OCI-M2 (cell line): ENCODE measurements around the gene RRP36.
"Not testable (repeated sequence)": the region's sequence is repeated elsewhere in the genome, so short reads cannot be mapped to it uniquely, and the experiment has no call there.

Experiments used
- DNase-seq: peaks from one replicate; lab custom pipeline; 2025; ENCODE audit not compliant: unreplicated experiment; lab: John Stamatoyannopoulos, UW

The RRP36 gene, protein sequence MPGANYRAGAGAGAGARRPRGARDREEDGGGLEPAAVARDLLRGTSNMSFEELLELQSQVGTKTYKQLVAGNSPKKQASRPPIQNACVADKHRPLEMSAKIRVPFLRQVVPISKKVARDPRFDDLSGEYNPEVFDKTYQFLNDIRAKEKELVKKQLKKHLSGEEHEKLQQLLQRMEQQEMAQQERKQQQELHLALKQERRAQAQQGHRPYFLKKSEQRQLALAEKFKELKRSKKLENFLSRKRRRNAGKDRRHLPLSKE

DNA sequence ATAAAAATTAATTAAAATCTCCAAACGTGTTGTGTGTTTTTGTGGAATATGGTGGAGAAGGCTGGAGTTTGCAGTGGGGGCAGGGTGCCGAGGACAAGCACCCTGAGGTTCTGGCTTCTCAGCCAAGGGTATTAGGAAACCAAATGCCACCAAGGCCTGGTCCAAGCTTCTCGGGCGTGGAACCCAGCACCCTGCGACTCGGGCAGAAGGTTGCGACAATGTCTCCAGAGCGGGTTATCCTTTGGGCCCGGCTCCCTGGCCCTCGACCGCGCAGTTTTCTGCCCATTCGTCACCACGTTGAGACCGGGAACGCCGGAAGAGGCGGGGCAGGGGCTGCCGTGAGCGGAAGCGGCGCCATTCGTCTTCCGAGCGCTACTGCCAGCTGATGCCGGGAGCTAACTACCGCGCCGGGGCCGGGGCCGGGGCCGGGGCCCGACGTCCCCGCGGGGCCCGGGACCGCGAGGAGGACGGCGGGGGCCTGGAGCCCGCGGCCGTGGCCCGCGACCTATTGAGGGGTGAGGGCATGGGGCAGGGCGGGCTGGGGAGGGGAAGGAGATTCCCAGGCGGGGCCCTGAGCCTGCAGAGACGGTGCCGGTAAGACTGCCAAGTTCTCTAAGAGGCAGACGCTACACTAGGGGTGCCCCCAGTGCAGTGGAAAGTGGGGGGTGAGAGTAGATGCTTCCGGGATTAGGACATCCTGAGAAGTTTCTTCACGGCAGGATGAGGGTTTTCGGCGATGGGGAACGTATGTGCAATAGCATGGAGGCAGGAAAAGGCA is at the start of gene RRP36:
TSS of gene RRP36 (plus strand) at position 354 of the 778 bp plus-strand sequence. CDS start at position 386, 32 bp downstream.
- DNase-seq = no peak

- no peak for DNase-seq
Observed at GRCh38 chr6:42971746-42972327, 49.6 kb upstream of the RRP36 start.

DNA sequence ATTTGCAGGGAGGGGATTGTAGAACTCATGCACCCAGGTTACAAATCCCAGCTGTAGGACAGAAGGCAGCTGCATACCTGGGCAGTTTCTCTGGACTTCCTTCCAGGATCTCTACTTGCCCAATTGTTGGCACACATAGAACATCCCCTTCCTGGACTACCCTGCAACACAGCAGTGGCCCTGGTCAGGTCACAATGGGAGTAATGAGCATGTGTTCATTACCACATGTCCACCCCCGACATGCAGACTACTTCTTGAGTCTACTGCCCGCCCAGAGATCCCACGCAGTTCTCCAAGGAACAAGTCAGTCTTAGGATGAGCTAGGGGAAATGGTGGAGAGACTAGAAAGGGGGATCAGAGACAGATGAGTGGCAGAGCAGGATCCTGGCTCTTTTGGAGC is 47.5 kb upstream of the RRP36 start:
- DNase-seq = no peak

DNA sequence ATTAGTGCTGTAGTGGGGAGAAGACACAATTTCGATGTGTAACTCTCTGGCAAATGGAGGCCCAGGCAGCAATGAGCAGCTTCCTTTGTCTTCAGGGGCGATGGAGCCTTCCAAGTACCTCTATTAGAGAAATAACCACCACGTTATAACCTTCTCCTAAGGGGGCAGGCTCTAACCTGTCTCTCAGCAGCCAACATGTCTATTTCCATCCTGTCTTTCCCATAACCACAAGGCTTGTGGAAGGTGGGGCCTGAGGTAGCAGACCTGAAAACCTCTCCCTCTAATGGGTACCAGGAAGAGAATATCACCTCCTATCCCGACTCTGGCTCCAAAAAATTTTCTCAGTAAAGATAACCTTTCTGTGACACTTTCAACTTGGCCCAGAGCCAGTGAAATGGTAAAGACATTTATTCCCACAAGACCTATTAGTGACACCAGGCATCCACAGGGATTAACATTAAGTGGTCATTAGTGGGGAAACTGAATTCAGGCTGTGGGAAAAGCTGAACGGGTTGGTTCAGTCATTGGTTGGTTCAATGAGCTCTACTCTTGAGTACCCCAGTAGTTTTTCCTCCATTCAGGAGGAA is 46.4 kb upstream of the RRP36 start:
- DNase-seq = no peak

DNA sequence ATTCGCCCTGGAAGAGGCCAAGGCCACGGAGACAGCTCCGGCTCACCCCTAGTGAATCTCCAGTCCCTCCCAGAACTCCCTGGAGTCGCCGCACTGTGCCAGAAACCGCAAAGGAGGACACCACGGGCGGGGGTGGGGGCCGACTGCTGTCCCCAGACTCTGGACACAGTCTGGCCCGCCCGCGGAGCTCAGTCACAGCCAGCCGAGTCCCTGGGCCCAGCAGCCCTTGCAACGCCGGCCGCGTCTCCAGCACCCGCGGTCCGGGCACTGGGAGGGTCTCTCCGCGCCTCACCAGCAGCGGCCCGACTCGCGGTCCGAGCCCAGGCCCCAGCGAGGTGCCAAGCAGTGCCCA is 43.0 kb upstream of the RRP36 start:
- no peak for DNase-seq

DNA sequence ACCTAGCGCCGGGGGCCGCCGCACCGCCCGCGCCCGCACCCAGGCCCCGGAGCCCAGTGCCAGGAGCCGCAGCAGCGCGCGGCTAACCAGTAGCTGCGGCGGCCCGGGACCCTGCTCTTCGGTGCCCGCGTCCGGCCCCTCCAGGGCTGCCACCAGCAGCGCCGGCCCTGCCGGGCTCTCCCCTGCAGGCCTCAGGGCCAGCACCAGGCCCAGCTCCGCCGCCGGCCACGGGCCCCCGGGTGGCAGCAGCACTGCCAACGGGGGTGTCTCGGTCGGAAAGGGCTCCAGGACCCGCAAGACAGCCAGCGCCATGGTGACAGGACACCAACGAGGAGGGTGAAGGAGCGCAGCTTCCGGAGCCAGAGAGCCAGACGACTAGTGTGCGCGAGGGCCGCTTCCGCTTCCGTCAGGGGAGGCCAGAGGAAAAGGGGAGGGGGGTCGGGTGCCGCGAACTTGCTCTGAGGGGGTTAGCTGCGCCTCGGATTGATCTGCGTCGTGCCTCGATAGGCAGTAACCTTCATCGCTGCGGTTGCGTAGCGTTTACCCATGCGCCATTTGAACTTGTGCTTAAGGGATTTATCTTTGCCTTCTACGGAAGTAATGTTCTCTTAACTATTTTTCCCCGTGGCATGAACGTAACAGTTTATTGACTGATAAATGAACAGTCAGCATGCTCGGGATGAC is 42.4 kb upstream of the RRP36 start, which contains the start of gene PEX6:
TSS of gene PEX6 (minus strand) at position 343 of the 684 bp plus-strand sequence. CDS start at position 312, 31 bp downstream.
- peak; percentile 83 for DNase-seq

DNA sequence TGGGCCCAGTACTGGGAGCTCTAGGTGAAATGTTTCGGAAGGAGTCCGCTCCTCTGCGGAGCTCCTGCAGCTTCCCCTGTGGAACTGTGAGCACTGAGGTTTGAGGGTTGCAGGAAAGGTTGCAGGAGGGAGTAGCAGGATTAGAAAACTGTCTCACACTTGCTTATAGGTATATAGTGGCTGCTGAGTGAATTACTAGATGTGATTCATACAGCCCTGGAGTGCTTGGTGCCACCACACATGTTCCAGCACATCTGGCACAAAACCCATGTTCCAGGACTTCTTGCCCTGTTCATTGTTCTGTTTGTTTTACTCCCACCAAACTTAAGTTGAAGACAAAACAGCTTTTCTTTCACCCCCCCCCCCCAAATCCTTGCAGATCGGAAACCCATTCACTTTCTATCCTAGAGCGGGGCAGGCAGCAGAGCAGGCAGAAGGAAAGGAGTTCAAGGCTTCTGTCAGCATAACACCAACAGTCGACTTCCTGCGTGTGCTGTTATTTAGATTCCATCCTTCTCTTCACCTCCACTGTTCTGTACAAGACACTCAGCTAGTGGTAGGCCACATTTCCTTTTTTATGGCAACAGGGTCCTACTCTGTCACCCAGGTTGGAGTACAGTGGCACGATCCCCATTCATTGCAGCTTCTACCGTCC is 41.8 kb upstream of the RRP36 start:
- DNase-seq = no peak

GRCh38 chr6:42981836-42982235 is 39.6 kb upstream of the RRP36 start:
- no peak for DNase-seq

- peak; percentile 94 for DNase-seq
Observed at GRCh38 chr6:42984001-42984923, 37.2 kb upstream of the RRP36 start, which contains the start of gene PPP2R5D. TSS of gene PPP2R5D (plus strand) at chr6:42984570. CDS start at chr6:42984678, 108 bp downstream.

DNA sequence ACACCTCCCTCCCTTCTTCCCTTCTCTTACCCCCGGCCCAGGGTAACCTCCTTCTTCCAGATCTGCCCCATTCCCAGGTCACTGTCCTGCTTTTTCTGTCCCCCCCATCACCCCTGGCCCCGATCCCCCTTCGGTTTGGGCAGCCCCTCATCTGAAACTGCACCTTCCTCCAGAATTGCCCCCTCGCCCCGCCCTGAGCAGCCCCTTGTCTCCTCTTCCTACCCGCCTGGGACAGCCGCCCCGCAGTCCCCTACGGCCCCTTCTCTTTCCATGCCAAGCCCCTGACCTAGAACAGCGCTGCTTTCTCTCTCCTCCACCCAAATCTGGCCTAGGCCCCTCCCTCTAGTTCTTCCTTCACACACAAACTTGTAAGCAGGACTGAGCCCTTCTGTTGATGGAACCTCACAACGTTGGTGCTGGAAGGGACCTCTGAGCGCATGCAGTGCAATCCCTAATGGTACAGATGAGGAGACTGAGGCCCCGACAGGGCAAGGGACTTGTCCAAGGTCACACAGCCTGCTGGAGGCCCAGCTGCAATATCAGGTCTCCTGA is 36.4 kb upstream of the RRP36 start:
- DNase-seq = no peak

GRCh38 chr6:42987533-42988451 is 33.6 kb upstream of the RRP36 start:
- DNase-seq = no peak

DNA sequence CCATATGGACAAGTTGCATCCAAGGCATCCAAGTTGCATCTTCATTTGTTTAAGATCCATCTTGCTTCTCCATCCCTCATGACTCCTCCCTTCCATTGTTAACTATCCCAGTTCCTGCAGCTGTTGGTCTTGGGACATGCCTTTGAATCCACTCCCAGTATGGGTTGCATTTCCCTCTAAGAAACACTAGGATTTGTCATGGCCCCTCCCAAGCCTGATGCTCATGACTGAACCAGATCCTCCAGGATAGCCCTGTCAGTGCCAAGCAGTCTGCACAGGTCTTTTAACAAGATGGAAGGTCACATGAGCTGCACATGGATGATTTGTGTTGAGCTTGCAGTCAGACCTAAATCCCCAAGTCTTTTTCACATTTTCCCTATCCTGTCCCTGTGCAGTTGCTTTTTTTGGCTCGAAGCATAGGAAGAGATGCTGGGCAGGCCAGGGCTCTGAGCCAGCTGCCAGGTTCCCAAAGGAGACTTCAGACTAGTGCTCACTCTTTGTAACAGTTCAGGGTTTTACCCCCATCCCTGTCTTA is 32.9 kb upstream of the RRP36 start:
- no peak for DNase-seq

DNA sequence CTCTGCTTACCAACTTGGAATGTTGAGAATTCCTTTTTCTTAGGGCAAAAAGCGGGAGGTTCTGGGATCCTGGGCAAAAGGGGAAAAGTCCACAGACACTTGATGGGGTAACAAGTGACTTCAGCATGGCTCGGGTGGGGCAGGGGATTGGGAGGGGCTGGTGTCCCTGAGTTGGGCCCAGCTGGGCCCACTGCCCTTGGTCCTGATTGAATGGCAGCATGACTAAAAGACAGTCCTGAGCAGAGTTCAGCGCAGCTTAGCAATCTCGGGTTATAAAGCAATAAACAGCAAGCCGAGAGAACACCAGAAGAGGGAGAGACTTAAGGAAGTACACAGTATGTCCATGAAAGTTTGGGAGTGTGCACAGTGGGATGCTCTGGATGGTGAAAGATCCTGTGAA is 31.5 kb upstream of the RRP36 start:
- no peak for DNase-seq

GRCh38 chr6:42993445-42993844 is 28.0 kb upstream of the RRP36 start:
- DNase-seq = no peak

GRCh38 chr6:42996513-42996912 is 24.9 kb upstream of the RRP36 start:
- no peak for DNase-seq

- DNase-seq = not testable (repeated sequence)
Observed at GRCh38 chr6:42998205-42998604, 23.2 kb upstream of the RRP36 start.

GRCh38 chr6:43001843-43002242 is 19.6 kb upstream of the RRP36 start:
- no peak for DNase-seq

GRCh38 chr6:43005844-43006243 is 15.6 kb upstream of the RRP36 start:
- no peak for DNase-seq
